ENCODE results near the gene NCF4. TPM values are rescaled to one million over a fixed set of nuclear protein-coding genes. Genes with fewer than 3 reads are reported as not detected.

The NCF4 gene
- total and polyA plus RNA-seq, 9 of the 15 experiments (the other 6 are each of a cell fraction or from before 2014, with no cell fraction given): 0.04 to 0.95 (median 0.33) TPM

DNA sequence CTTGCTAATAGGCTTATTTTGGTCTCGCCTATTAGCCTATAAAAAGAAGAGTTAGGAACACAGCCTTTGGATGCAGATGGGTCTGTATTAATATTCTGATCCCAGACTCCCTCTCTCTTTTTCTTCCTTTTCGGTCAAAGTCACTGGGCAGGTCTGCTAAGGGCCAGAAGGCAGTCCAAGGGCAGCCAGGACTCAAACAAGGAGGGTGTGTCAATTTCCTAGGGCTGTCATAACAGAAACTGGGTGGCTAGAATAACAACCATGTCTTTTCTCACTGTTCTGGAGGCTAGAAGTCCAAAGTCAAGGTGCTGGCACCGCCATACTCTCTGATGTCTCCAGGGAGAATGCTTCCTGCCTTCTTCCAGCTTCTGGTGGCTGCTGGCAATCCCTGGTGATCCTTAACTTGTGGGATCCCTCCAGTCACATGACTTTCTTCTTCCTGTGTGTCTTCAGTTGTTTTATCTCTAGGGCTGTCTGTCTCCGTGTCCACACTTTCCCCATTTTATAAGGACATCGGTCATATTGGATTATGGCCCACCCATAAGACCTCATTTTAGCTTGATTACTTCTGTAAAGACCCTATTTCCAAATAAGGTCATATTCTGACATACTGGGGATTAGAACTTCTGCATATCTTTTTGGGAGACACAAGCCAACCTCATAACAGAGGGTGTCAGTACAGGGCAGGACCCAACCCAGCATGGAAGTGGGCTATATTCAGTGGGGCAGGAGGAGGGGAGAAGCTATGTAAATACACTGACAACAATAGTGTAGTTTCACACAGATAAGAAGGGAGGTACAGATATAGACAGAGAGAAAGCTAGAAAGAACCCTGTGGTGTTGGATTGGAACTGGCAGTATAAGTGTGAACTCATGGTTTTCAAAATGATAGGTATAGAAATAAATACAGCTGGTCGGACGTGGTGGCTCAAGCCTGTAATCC, 46.7 kb downstream of the NCF4 start:
- Histone ChIP-seq H3K4me3 (no peak overlapping the region), H3K4me2 (ENCODE audit: insufficient read depth, low read length) (no peak overlapping the region), H3K9me3 (replicated peaks; ENCODE audit: control insufficient read depth, insufficient read depth, low read depth, low read length) (no peaks in the 10 kb centered on the region), H3K9me1 (ENCODE audit: control insufficient read depth, insufficient read depth, low read length) (no peaks in the 10 kb centered on the region), H3K27me3 (ENCODE audit: control insufficient read depth in 2 of 2, insufficient read depth in 2 of 2, low read length in 2 of 2) (peaks cover 0 to 11% of the 10 kb centered on the region in 2 experiments; a peak in 3 of 5 replicates), H3K79me2 (ENCODE audit: control insufficient read depth, insufficient read depth, low read length) (no peaks in the 10 kb centered on the region), H3K27ac (ENCODE audit: extremely low read depth, low read depth, low read length) (no peak overlapping the region), H3K4me1 (replicated peaks in 1 of 2; ENCODE audit: control insufficient read depth in 2 of 2, insufficient read depth in 2 of 2, low read length in 2 of 2) (no peaks in the 10 kb centered on the region), H4K20me1 (replicated peaks; ENCODE audit: control insufficient read depth, insufficient read depth, low read length) (no peaks in the 10 kb centered on the region), H3K9ac (ENCODE audit: insufficient read depth in 1 of 2, low read depth in 2 of 2, low read length in 2 of 2) (no peak overlapping the region), H3K36me3 (ENCODE audit: control insufficient read depth, insufficient read depth, low read length) (no peaks in the 10 kb centered on the region), H2AFZ (ENCODE audit: low read depth, low read length) (no peak overlapping the region)
- in situ Hi-C loops (cut with MboI) (no loop called here), intact Hi-C loops (cut with micrococcal nuclease) (no loop called here)
- BruUV-seq (replicated peaks): no TSS peak
- 4% methylated on average over 4 of the region's 7 CpGs for WGBS (ENCODE audit: insufficient coverage, low coverage, missing lambda C conversion rate)
- ChIA-PET CTCF (ENCODE audit: low intra/inter-chr PET ratio) (no interaction called here), POLR2A (interaction anchor here (0.5 to 0.8 kb wide), 2 partner anchors 25 to 54 kb away, joined by 3 read pairs; no protein-coding TSS in a partner anchor)
- no peak for FAIRE-seq
- TF ChIP-seq ZNF165 (CRISPR knock-in tag; IDR thresholded peaks at IDR 0.05; ENCODE audit: borderline replicate concordance): 0 out of 2 replicates have a peak, but pooled peaks have one; percentile 9
- TF ChIP-seq, protein P1, sequence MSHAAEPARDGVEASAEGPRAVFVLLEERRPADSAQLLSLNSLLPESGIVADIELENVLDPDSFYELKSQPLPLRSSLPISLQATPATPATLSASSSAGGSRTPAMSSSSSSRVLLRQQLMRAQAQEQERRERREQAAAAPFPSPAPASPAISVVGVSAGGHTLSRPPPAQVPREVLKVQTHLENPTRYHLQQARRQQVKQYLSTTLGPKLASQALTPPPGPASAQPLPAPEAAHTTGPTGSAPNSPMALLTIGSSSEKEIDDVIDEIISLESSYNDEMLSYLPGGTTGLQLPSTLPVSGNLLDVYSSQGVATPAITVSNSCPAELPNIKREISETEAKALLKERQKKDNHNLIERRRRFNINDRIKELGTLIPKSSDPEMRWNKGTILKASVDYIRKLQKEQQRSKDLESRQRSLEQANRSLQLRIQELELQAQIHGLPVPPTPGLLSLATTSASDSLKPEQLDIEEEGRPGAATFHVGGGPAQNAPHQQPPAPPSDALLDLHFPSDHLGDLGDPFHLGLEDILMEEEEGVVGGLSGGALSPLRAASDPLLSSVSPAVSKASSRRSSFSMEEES (CRISPR knock-in tag; IDR thresholded peaks at IDR 0.05): peak; percentile 91
- TF ChIP-seq, protein P2, sequence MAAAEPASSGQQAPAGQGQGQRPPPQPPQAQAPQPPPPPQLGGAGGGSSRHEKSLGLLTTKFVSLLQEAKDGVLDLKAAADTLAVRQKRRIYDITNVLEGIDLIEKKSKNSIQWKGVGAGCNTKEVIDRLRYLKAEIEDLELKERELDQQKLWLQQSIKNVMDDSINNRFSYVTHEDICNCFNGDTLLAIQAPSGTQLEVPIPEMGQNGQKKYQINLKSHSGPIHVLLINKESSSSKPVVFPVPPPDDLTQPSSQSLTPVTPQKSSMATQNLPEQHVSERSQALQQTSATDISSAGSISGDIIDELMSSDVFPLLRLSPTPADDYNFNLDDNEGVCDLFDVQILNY (CRISPR knock-in tag; IDR thresholded peaks at IDR 0.05): no peak
- no peak for DNase-seq (ENCODE audit: extremely low read depth in 1 of 4, low spot score in 3 of 4)
- no peak for ATAC-seq

Data from K562 (cell line).